Mesenteric fat pad (tissue), 1 donor: ENCODE data around the gene PLXNC1. TPM values are rescaled to one million over a fixed set of nuclear protein-coding genes. Genes with fewer than 3 reads are reported as not detected.

Experiments
- DNase-seq: peaks from one replicate; pipeline ENCODE4 v3.0.0-alpha.2; 2020; ENCODE audit warnings: low spot score
- total RNA-seq: library from RNA; stranded (reverse); fragmentation: NEBNext Ultra II Directional; extraction: Animal tissue kit (Norgen Biotek cat#: 25700); gene quantifications from one replicate; pipeline ENCODE4 v1.2.1, GENCODE V29; 2021
- donor health status: DM: yes; HTN: yes; CAD: no.

Gene PLXNC1
- total RNA-seq, 1 donor from 2014 or later = 8.9 TPM

- DNase-seq = no peak
These were observed 14.2 kb upstream of the PLXNC1 start for GRCh38 chr12:94133964-94134795.

DNA sequence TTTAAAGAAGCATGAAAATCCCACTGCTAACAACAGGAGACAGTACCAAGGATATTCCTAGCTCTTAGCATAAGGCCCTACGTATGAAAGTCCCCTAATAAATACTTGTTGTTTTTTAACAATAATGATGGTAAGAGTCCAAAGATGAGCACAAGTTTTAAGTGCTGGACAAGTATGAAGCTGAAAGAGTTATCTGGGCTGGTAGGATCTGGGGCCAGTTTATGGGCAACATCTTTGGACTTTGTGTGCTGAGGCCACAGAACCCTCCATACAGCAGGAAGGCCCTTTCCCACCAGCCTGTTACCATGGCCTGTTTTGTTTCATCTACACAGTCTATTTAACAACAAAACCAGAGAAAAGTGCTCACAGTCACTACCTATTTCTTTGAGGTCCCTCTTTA, 12.5 kb upstream of the PLXNC1 start:
- DNase-seq = no peak

DNA sequence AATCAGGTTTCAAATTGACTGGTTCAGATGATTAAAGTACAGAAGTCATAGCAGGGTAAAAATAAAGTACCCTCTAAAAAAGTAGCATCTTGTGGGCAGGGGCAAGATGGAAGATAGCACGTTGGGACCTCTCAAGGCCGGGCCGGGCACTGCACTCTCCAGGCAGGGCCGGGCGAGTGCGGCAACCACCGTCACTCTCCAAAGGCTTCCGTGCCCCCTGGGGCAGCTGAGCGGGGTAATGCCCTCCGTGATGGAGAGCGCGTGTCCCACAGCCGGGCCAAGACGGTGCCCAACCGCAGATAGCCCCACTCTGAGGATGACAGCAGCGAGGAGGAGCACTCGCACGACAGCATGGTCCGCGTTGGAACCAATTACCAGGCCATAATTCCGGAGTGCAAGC, 8.6 kb upstream of the PLXNC1 start:
- no peak for DNase-seq

GRCh38 chr12:94140556-94140955, 7.8 kb upstream of the PLXNC1 start:
- no peak for DNase-seq

DNA sequence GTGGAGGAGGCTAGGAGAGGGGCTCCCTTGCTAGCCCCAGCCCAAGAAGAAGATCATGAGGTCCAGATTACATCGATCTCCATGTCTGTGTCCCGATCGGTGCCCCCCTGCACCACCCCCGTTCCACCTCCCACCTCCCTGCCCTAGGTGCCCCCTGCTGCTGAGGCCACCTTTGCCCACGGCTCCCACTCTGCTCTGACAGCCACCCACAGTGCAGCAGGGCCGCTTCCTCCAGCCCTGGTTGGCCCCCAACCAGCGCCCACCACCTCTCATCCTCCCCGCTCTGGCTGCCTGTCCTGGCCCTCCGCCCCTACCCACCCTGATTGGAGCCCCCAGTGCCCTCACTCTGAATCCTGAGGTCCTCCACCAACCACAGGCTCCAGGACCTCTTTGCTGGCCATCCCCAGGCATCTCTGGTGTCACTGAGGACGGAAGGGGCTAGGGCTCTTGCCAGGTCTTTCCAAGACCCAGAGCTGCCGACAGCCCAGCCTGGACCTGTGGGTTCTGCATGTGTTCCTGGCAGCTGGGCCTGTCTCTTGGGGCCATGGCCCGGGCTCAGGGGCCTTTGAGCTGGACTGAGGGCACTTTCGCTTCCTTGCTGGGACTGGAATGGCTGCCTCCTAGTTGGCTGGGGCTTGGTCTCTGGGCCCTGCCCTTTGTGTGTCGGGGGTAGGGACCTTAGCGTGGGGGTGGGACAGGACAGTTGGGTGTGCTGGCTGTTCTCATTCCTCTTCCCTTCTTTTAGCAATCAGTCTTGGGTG, 7.2 kb upstream of the PLXNC1 start:
- DNase-seq = no peak

DNA sequence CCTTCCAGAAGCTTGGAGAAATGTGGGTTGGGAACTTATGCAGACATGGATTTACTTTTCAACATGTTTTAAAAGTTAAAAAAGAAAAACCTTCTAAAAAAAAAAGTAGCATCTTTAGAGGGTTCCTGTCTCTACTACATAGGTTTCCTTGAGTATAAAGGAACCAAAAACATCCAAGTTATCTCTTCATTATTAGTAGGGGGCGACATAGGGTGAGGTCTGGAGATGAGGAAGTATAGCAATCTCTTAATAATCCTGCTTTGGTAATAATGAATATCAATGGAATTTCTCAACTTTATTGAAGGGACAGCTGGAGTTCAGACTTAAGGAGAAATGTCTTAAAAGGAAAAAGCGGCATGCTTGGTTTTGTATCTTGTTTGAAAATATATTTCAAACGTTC, 6.5 kb upstream of the PLXNC1 start:
- no peak for DNase-seq

DNA sequence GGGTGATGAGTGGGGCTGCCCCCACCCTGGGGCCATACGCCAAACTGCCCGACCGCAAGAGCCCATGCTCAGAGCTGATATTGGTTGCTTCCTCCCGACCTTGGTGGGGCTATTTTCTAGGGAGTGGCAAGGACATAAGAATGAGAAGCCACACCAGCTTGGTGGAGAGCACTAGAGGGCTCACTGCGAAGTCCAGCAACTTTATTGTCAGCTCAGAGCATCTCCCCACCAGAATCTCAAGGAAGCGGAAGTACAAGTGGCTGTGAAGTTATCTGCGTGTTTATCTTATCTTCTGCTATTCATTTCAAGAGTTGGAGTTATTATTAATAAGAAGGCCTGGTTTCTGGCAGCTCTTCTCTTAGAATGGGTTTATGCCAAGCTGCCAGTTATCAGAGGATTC, 4.9 kb upstream of the PLXNC1 start:
- DNase-seq = no peak

GRCh38 chr12:94143951-94144350, 4.4 kb upstream of the PLXNC1 start:
- no peak for DNase-seq

GRCh38 chr12:94144781-94145180, 3.6 kb upstream of the PLXNC1 start:
- DNase-seq = no peak

GRCh38 chr12:94145191-94145983, 3.0 kb upstream of the PLXNC1 start:
- DNase-seq = no peak

DNA sequence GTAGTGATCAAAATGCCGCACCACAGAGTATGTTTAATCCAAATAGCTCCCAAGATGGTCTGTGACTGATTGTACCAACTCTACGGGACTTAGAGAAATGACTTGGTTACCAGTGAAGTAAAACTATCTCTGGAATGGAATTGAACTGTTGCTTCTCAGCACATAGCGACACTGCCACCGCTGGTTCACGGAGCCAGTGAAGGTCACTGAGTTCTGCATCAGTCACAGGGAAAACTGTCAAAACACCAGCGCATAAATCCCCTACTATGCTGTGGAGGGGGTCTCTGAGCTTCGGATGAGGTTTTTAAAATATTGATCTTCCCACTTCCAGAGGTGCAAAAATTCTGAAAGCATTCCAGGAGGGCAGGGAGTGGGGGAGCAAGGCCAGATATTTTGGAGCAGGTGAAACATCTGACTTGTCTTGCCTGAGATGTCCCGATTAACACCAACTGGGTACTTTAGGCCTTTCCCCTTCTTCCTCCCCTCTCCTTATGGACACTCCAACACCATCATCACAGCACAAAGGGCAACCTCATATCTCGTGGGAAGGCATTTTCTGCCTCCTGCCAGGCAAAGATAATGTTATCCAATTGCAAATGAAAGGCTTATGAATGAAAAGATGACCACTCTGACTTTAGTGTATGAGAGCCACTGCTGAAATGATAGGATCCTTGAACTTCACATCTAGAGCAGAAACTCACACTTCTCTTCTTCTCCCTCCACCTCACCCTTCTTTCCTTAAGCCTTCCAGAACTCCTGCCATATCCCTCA, 2.0 kb upstream of the PLXNC1 start:
- no peak for DNase-seq

DNA sequence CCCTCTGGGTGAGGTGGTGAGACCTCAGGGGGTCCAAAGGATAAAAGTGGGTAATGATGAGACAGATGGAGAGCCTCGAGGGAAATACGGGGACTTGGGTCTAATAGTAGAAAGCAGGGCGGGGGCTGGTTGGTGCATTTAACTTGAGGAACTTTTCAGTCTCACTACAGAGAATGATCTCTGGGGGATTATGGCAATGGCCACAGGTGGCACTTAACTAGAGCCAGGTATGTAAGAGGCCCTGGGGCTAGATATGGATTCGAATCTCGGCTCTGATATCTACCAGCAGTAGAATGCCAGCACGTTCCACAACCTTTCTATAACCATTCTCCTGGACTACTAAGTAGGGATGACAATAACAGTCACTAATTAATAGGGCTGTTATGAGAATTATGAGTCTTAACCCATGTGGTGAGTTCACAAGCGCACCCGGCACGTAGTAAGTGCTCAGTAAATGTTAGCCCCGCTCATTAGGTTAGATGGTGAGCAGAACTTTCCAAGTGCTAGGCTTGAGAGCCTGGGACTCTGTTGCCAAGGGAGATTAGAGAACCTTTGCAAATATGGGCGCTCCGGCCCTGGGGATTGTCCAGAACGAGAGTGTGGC, 888 bp upstream of the PLXNC1 start:
- DNase-seq = no peak

DNA sequence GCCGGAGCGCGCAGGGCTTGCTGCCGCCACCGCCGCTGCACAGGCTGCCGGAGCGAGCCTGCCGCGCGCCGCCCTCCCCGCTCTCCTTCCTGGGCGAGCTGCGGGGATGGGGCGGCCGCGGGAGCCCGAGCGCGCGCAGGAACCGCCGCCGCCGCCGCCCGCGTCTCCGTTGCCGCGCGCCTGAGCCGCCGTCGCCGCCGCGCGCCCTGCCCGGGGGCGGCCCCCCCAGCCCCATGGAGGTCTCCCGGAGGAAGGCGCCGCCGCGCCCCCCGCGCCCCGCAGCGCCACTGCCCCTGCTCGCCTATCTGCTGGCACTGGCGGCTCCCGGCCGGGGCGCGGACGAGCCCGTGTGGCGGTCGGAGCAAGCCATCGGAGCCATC, 352 bp downstream of the PLXNC1 start:
- DNase-seq = no peak

- no peak for DNase-seq
These were observed 873 bp downstream of the PLXNC1 start for GRCh38 chr12:94149119-94149780.

GRCh38 chr12:94149781-94150239, 1.4 kb downstream of the PLXNC1 start:
- DNase-seq = no peak

- DNase-seq = no peak
These were observed 2.1 kb downstream of the PLXNC1 start for GRCh38 chr12:94150240-94151121.

DNA sequence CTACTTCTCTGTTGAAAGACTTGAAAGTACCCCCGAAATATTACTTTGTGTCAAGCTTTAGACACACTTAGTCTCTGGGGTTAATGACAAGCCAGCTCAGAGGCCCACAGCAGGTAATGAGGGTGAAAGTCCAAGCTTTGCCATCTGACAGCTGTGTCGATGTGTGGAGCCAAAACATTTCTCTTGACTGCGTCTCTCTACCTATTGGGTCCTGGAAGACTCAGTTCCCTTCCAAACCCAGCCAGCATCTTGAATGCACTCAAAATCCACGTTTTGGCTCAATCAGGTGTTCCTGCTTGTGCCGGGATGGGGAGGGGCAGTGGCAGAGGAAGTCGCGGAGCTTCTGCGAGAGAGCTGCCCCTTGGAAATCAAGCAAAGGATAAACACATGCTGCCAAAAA, 3.2 kb downstream of the PLXNC1 start:
- no peak for DNase-seq

DNA sequence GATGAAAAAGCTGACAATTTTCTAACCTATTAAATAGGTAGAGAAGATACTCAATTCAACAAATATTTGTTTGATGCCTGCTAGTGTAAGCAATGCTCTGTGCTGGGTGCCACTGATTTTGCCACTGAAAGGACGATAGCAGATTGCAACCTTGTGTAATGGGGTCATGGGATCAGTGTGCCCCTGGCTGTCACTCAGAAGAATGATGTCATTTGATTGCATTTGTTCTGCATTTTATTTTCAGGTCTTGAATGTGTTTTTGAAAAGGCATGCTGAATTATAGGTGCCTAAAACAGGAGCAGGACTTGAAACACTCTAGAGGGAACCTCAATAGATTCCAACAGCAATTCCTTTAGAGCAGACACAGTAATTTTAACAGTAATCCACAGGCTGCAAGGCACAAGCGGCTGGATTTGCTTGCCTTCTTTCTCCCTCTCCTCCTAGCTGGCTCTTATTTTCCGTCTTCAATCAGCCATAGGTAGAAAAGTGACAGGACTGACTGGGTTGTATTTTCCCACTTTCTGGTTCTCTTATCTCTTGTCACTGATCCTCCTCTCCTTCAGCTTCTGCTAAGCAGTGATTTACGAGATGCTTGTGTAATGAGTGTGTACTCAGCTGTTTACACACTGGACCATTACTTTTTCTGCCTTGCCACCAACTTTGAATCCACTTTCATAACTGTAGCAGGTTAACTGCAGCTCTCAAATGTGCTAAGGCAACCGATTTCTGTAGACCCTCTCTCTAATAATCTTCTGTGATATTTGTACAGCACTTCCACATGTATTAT, 4.1 kb downstream of the PLXNC1 start:
- DNase-seq = no peak
